ENCODE results near the gene ADD1. TPM values are rescaled to one million over a fixed set of nuclear protein-coding genes. Genes with fewer than 3 reads are reported as not detected.

ADD1 gene
- polyA plus RNA-seq, 1 experiment, result 149 TPM

DNA sequence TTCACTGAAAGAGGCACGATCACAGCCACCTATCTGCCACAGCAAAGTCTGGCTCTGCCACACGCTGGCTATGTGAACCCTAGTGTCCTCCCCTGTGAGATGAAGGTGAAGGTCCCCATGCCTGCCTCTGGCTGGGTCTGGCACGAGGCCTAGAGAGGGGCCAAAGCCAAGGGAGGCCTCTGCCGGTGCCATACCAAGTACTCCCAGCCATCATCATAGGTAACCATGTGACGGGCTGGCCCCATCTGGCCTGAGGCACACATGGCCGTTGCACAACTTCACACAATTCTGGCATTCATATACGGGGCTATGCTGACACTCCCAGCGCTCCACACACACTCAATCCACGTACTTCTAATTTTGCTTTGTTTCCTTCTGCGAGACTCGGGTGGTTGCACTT is 104.3 kb downstream of the ADD1 start:
- Histone ChIP-seq H3K4me3 (ENCODE audit: low read depth, low read length) (no peak overlapping the region), H3K27me3 (ENCODE audit: control insufficient read depth, insufficient read depth, low read length) (no peaks in the 10 kb centered on the region), H3K27ac (ENCODE audit: low read depth, low read length) (no peak overlapping the region), H3K9me3 (ENCODE audit: control insufficient read depth, insufficient read depth, low read length) (no peaks in the 10 kb centered on the region; the same call in 1 of the 2 replicates)
- DNase-seq (ENCODE audit: low read depth, low spot score), result no peak
- TF ChIP-seq, protein P1, sequence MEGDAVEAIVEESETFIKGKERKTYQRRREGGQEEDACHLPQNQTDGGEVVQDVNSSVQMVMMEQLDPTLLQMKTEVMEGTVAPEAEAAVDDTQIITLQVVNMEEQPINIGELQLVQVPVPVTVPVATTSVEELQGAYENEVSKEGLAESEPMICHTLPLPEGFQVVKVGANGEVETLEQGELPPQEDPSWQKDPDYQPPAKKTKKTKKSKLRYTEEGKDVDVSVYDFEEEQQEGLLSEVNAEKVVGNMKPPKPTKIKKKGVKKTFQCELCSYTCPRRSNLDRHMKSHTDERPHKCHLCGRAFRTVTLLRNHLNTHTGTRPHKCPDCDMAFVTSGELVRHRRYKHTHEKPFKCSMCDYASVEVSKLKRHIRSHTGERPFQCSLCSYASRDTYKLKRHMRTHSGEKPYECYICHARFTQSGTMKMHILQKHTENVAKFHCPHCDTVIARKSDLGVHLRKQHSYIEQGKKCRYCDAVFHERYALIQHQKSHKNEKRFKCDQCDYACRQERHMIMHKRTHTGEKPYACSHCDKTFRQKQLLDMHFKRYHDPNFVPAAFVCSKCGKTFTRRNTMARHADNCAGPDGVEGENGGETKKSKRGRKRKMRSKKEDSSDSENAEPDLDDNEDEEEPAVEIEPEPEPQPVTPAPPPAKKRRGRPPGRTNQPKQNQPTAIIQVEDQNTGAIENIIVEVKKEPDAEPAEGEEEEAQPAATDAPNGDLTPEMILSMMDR (IDR thresholded peaks at IDR 0.05; ENCODE audit: low read depth, low read length), result no peak
- ChIA-PET CTCF (no interaction called here), POLR2A (no interaction called here)

DNA sequence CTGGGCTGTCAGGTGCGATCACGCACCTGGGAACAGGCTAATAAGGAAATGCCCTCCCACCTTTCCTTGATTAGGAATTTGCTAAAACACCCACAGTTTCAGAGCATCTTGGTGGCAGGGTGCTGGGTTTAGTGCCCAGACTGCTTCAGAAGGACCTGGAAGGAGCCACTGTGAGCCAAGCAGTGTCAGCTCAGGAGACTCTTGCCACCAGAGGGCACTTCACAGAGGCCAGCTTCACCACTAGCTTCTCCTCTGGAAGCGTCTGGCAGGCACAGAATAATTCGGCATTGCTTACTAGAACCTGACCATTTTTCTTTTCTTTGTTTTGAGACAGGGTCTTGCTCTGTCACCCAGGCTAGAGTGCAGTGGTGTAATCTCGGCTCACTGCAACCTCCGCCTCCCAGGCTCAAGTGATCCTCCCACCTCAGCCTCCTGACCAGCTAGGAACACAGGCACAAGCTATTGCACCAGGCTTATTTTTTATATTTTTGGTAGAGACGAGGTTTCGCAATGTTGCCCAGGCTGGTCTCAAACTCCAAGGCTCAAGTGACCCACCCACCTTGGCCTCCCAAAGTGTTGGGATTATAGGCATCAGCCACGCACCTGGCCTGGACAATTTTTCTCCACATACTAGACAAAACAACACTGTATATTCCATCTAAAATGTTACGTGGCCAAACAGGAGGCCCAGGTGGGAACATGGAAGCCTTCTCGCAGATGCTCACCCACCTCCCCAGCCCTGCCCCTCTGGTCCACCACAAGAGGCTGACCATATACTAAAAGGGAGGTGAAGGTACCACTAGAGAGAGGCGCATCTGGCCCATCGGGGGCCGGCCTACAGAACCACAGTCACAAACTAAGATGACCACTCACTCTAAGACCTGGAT is 105.5 kb downstream of the ADD1 start:
- ChIA-PET POLR2A (no interaction called here), CTCF (interaction anchor here (1.0 kb wide), 1 partner anchor 14 kb away, joined by 3 read pairs; the partner anchor contains the start of genes GRK4 and NOP14)
- no peak overlapping the region for H3K27ac ChIP-seq (ENCODE audit: low read depth, low read length)
- DNase-seq (ENCODE audit: low read depth, low spot score), result no peak
- no peak overlapping the region for H3K4me3 ChIP-seq (ENCODE audit: low read depth, low read length)
- H3K9me3 ChIP-seq (ENCODE audit: control insufficient read depth, insufficient read depth, low read length), result no peaks in the 10 kb centered on the region
- TF ChIP-seq, protein P1 (IDR thresholded peaks at IDR 0.05; ENCODE audit: low read depth, low read length), result peak; percentile 42
- H3K27me3 ChIP-seq (ENCODE audit: control insufficient read depth, insufficient read depth, low read length), result no peaks in the 10 kb centered on the region

DNA sequence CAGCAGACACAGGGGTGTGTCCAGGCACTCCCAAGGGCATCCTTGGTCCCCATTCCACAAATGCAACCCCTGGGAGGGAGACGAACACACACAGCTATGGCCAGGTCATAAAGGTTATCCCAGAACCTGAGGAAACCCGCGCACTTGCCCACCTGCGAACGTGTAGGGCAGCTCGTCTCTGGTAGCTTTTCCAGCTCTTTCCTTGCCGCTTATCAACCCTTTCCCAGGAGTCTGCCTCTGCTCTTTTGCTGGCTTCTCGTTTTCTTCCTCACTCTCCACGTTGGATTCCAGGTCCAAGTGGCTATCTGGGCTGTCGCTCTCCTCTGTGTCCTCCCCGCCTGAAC is 106.1 kb downstream of the ADD1 start:
- Histone ChIP-seq H3K9me3 (ENCODE audit: control insufficient read depth, insufficient read depth, low read length) (no peaks in the 10 kb centered on the region), H3K27ac (ENCODE audit: low read depth, low read length) (no peak overlapping the region), H3K4me3 (ENCODE audit: low read depth, low read length) (no peak overlapping the region), H3K27me3 (ENCODE audit: control insufficient read depth, insufficient read depth, low read length) (no peaks in the 10 kb centered on the region)
- ChIA-PET CTCF (no interaction called here), POLR2A (no interaction called here)
- TF ChIP-seq, protein P1 (IDR thresholded peaks at IDR 0.05; ENCODE audit: low read depth, low read length), result no peak
- DNase-seq (ENCODE audit: low read depth, low spot score), result no peak

DNA sequence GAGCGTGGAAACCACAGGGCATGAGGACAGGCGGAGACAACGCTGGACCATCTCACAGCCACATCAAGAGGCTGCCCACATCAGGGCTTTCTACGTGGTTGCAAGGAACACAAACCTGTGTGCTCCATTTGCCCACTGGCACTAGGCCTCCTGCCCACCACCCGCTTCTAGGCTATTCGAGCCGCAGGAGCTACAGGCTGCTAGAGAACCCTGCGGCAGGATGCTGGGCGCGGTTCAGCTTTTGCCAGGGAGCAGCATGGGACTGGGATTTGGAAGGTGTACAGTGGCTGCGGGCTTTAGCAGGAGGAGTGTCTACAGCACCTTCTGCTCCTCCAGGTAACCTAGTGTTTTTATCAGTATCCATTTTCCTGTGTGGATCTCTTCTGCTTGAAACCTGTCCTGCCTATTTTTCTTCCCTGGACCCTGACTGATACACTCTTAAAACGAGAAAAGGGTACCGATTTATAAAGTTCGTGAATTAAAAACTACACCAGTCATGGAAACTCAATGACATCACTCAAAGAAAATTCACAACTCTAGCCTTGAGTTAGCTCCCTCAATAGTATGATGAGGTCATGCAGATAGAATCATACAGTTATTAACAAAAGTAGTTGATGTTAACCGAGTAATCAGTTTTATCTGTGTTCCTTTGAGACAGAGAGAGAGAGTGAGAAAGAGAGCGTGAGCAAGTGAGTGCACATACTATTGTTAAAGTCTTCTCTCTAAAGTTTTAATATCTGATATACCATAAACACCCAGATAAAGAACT is 106.8 kb downstream of the ADD1 start:
- CTCF ChIA-PET, result no interaction called here
- H3K27me3 ChIP-seq (ENCODE audit: control insufficient read depth, insufficient read depth, low read length), result no peaks in the 10 kb centered on the region
- no peaks in the 10 kb centered on the region; the same call in 1 of the 2 replicates for H3K9me3 ChIP-seq (ENCODE audit: control insufficient read depth, insufficient read depth, low read length)

More for the DNA sequence above, 106.8 kb downstream of the ADD1 start:
- no peak for DNase-seq (ENCODE audit: low read depth, low spot score)
- TF ChIP-seq, protein P1 (IDR thresholded peaks at IDR 0.05; ENCODE audit: low read depth, low read length), result no peak
- no peak overlapping the region for H3K27ac ChIP-seq (ENCODE audit: low read depth, low read length)
- H3K4me3 ChIP-seq (ENCODE audit: low read depth, low read length), result no peak overlapping the region
- POLR2A ChIA-PET, result no interaction called here
